Activated naive CD4-positive, alpha-beta T cell treated with anti-CD3 and anti-CD28 coated beads, Interleukin-2, amount 50 U/mL, for 16 hours (primary cell): ENCODE data around the gene AGL.
"Not testable (repeated sequence)": the region's sequence is repeated elsewhere in the genome, so short reads cannot be mapped to it uniquely, and the experiment has no call there.

Source experiments
- DNase-seq: peaks from one replicate; pipeline ENCODE4 v3.0.0-alpha.2; 2020

Gene AGL

GRCh38 chr1:99944192-99944591 is 94.0 kb downstream of the AGL start:
- DNase-seq = no peak

GRCh38 chr1:99945174-99945573 is 95.0 kb downstream of the AGL start:
- DNase-seq = no peak

DNA sequence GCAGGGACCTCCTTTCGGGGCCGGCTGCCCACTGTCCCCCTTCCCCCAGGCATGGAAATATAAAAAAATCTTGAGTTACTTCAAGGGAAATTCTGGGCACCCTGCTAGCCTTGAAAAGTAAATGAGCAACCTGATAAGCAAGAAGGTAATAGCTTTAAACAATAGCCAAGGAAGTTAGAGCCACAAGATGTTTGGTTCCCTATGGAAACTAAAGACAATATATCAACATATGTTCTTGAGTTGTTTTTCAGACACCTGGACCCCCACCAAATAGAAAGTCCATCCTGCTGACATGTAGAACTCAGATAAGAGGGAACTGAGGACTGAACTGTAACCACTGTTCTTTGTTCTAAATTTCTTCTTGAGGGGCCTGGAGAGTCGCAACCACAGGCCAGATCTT is 100.3 kb downstream of the AGL start:
- no peak for DNase-seq

- DNase-seq = no peak
Measured at GRCh38 chr1:99952522-99952921, 102.4 kb downstream of the AGL start.

GRCh38 chr1:99955375-99955774 is 105.2 kb downstream of the AGL start:
- no peak for DNase-seq

DNA sequence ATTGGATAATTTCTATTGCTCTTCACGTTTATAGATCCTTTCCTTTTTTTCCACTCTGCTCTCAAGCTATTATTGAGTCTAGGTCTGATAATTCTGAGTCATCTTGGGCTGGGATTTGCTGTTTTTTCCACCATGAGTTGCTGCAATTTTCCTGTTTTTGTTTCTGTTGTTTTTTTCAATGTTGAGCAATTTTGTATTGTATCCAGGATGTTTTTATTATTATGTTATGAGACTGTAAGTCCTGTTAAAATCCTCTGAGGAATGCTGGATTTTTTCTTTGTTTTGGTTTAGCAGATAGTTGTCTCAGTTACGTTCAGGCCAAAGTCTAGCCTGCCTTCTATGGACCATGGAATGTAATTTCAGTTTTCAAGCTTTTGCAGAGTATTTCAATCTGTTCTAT is 106.6 kb downstream of the AGL start:
- DNase-seq = no peak

DNA sequence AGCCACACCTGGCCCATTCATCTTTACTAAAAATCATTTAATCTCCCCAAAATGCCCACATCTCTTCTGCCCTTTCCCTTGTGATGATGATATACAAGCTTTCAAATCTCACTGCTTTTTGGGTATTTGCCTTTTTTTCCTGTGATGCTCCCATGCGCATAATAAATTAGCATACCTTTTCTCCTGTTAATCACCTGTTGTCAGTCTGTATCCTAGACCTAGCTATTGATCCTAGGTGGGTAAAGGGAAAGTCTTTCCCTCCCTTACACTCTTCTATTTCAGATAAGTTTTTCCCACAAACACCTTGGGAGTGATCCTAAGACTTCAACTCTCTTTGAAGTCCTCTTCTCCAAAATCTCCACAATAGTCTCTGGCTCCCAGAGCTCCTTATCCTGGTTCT is 107.7 kb downstream of the AGL start:
- DNase-seq = no peak

- DNase-seq = not testable (repeated sequence)
Measured at GRCh38 chr1:99959189-99959705, 109.1 kb downstream of the AGL start.

DNA sequence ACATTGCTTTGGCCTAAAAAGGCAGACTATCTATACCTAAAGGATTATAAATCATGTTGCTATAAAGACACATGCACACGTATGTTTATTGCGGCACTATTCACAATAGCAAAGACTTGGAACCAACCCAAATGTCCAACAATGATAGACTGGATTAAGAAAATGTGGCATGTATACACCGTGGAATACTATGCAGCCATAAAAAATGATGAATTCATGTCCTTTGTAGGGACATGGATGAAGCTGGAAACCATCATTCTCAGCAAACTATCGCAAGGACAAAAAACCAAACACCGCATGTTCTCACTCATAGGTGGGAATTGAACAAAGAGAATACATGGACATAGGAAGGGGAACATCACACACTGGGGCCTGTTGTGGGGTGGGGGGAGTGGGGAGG is 110.1 kb downstream of the AGL start:
- DNase-seq = not testable (repeated sequence)

- DNase-seq = no peak
Measured at GRCh38 chr1:99963041-99963795, 113.1 kb downstream of the AGL start.

DNA sequence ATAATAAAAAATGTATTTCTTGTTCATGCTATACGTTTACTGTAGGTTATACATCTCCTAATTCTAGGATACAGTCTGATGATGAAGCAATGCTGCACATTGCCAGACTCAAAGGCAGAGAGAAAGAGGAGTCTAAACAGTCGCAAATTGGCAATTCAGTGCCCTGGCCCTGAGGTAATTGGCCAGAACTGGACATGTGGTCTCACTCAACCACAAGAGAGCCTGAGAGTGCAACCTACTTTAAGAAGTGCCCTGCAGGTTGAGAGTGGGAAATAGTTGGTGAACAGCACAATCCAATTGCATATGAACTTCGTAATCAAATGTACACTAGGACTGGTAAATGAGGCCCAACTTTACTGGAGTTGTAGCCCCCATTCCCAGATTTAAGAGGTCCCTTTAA is 114.6 kb downstream of the AGL start:
- no peak for DNase-seq

DNA sequence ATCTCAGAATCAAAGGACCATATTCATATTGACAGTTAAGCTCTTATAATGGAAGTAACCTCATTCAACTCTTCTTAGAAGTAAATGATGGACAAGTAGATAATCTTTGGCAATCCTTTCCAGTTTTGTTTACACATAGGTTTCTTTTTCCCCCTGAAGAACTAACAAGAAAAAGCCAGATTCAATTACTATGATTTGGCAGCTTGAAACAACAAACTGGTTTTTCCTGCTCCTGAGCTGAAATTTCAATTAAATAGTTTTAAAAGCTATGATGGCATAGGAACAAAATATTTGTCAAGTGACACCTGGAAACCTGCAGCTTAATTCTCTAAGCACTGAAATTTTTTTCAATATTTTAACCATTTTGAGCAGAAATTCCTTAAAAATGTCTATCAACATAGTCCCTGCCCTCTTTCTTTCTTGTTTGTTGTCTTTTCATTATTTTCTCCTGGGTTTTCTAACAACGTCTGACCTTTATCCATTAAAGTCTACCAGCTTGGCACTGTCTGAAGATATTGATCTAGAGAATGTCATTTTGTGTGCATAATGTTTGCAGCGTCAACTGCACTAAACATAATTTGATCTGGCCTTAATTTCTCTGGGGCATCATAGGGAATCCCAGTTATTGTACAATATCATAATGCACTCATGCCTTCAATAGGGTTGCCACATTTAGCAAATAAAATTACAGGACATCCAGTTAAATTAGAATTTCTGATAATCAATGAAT is 115.7 kb downstream of the AGL start:
- DNase-seq = no peak

DNA sequence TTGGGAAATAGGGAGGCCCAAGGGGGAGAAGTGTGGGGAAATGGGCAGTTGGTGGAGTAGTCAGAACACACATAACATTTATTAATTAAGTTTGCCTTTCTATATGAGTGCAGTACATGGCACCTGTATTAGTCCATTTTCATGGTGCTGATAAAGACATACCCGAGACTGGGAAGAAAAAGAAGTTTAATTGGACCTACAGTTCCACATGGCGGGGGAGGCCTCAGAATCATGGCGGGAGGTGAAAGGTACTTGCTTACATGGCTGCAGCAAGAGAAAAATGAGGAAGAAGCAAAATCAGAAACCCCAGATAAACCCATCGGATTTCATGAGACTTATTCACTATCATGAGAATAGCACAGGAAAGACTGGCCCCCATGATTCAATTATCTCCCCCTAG is 118.1 kb downstream of the AGL start:
- no peak for DNase-seq

DNA sequence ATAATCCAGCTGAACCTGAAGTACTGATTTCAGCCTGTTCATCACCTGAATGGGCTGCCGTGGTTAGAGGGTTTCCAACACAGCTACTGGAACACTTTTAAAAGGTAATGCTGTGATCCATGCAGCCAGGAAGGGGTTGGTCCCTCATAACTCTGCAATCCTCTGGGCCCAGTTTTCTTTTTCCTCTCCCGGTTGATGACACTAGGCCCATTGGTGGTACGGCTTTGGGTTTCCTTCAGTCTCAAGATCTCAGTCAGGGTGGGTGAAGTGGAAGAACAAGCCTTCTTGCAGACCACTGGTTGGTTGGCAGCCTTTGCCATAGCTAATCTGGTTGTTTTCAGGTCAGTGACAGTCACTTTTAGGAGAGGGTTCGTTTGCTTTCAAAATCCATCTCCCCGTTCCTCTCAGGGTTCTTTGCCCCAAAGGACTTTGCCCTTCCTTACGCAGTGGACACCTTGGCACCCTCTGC is 119.1 kb downstream of the AGL start:
- no peak for DNase-seq

GRCh38 chr1:99969729-99970621 is 119.8 kb downstream of the AGL start, which contains the start of gene SLC35A3:
SLC35A3 (plus strand) TSS chr1:99969996; CDS start chr1:99993555, 23,559 bp downstream.
- DNase-seq = peak; percentile 80

DNA sequence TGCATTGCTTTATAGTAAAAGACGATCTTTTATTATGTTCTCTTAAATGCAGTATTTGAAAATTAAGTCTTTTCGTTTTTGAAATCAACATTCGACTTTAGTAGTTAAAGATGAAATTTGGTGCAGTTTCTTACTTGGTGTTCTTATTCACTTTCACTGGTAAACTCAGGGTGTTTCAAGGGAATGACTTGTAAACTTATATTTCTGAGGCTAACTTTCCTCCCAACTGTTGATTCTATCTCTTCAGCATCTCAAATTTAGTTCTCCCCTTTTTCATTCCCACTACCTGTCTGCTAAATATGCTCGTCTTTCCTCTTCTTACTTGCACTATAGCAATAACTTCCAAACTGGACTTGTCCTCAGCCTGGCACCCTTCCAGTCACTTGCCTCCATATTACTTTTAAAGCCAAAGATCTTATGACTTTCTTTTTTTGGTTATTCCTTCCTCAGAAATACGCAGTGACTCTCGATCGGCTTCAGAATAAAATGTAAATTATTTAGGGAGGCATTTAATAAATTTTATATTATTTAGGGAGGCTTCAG is 120.6 kb downstream of the AGL start:
- no peak for DNase-seq

GRCh38 chr1:99972066-99972465 is 121.9 kb downstream of the AGL start:
- not testable (repeated sequence) for DNase-seq
